Activated CD4-positive, alpha-beta T cell treated with anti-CD3 and anti-CD28 coated beads for 1 hour (primary cell): ENCODE measurements around the gene NLRP5.
"Not testable (repeated sequence)": the region's sequence is repeated elsewhere in the genome, so short reads cannot be mapped to it uniquely, and the experiment has no call there.

Experiments
- DNase-seq: peaks from one replicate; pipeline ENCODE4 v3.0.0-alpha.2; 2020

NLRP5 gene

DNA sequence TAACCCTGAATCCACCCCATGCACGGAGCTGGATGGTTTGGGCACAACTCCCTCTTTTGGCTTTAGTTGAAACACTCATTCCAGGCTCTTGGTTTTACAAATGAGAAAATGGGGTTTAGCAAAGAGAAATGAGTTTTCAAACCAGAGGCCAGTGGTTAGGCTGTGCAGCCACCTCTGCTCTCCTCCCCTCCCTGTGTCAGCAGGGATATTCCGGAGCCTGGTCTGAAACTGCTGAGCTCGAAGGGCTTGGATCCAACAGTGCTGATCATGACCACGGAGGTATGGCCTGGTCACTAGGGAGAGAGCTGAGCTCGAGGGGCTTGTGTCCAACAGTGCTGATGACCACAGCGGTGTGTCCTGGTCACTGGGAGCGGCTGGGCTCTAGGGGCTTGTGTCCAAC, 93.0 kb downstream of the NLRP5 start:
- no peak for DNase-seq

GRCh38 chr19:56080669-56081401, 94.3 kb downstream of the NLRP5 start:
- DNase-seq: peak; percentile 48

GRCh38 chr19:56083668-56084067, 97.1 kb downstream of the NLRP5 start:
- no peak for DNase-seq

GRCh38 chr19:56084835-56085536, 98.4 kb downstream of the NLRP5 start:
- DNase-seq: no peak

DNA sequence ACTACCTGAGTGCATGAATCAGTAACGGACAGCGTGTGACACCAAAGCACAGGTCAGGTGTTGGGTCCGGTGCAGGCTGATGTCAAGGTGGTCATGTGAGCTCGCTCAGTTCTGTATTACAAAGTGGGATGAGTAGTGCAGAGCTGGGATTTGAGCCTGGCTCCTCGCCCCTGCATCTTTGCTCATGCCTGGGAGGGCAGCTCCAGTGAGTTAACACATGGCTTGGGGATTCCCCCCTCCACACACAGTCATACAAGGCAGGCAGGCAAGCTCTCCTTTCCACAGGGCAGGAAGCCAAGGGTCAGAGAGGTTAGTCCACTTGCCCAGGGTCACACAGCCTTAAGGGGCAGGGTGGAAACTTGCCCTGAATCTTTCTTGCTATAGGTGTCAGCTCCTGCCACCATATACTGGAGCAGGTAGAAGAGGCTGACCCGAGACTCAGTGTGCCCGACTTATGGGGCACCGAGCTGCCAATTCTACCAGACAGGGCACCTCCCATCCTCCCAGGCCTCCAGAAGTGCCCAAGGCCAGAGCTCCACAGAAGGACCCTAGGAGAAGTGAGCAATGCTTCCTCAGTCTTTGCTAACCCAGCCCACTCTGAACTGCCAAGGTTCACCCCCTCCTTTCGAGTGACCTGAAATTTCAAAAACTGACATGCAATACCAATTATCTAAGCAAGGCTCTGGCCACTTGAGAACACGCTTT, 99.1 kb downstream of the NLRP5 start:
- DNase-seq: no peak

GRCh38 chr19:56086671-56087430, 100.3 kb downstream of the NLRP5 start:
- no peak for DNase-seq

DNA sequence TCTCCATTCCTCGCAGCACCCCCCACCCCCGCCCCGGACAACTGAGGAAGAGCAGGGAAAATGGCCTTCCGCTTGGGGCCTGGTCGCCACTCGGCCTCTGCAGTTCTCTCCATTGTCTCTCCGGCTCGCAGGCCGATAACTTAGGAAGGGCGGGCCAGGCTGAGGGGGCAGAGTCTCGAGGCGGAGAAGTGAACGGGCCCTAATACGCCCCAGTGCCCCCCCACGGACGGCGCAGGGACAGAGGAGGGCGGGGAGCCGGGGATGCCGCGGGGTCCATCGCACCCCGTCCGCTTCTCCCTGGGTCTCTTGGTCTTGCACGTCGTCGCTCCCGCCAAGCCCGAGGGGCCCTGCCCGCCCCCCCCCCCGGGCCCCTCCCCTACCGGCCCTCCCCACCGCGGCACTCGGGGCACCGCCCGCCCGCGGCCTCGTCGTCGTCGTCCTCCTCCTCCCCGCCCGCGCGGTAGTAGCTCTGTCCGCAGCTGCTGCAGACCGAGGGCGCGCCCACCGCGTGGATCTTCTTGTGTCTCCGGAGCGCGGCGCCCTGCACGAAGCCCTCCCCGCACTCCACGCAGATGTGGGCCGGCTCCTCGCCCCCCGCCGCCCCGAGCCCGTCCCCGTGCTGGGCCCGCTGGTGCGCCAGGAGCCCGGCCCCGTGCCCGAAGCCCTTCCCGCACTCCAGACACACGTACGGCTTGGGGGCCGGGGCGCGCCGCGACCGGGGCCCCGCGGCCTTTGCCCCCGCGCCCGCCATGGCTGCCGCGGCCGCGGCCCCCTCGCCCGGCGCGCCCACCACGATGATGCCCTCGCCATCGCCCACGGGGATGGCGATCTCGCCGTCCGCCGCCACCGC, 101.3 kb downstream of the NLRP5 start:
- no peak for DNase-seq

DNA sequence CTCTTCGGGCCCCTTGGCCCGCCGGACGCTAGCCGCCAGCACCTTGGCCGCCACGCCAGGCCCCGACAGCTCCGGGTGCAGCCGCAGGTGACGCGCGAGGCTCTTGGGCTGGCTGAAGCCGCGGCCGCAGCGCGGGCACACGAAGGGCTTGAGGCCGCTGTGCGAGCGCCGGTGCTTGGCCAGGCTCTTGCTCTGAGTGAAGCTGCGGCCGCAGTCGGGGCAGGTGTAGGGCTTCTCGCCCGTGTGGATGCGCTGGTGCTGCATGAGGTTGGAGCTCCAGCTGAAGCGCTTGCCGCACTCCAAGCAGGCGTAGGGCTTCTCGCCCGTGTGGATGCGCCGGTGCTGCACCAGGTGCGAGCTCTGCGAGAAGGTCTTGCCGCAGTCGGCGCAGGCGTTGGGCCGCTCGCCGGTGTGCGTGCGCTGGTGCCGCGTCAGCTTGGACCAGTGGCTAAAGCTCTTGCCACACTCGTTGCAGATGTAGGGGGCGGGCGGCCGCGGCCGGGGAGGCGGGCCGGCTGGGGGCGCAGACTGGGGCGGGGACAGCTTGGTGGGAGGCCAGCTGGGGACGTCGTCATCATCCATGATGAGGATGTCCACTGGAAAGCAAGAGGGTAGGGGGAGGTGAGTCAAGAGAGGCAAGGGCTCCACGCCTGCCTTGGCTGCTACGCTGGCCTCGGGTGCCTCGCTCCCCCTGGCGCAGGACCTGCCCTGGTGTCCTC, 102.1 kb downstream of the NLRP5 start:
- DNase-seq: no peak

- no peak for DNase-seq
Observed at GRCh38 chr19:56089344-56089743, 102.8 kb downstream of the NLRP5 start.

- no peak for DNase-seq
Observed at GRCh38 chr19:56091066-56091490, 104.5 kb downstream of the NLRP5 start.

DNA sequence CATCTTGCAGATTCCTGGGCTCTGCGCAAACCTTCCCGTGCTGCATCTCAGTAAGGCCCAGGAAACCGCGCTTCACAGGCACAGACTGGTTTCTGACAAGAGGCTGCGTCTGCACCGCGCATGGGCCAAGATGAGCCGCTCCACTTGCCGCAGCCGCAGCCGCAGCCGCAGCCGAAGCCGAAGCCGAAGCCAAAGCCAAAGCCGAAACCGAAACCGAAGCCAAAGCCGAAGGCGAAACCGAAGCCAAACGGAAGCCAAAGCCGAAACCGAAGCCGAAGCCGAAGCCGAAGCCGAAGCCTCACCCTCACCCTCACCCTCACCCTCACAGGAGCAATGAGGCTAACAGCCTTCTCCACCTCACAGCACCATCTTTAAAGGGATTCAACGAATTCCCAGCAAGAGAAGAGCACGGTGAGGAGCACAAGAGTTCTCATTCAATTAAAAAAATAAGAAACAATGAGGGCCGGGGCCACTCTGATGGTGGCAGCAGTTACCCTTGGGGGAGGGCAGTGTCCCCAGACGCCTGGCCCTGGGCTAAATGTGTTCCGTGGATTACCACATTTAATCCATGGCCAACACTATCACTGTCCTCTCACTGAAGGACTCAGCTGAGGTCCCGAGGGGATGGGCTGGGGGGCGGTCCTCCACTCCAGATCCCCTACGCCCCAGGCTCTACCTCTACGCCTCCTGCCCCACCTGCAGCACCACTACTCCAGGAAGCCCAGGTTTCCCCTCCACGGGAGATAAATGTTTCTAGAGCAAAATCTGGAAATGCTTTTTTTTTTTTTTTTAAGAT, 105.4 kb downstream of the NLRP5 start:
- no peak for DNase-seq

- no peak for DNase-seq
Observed at GRCh38 chr19:56092685-56093631, 106.4 kb downstream of the NLRP5 start.

DNA sequence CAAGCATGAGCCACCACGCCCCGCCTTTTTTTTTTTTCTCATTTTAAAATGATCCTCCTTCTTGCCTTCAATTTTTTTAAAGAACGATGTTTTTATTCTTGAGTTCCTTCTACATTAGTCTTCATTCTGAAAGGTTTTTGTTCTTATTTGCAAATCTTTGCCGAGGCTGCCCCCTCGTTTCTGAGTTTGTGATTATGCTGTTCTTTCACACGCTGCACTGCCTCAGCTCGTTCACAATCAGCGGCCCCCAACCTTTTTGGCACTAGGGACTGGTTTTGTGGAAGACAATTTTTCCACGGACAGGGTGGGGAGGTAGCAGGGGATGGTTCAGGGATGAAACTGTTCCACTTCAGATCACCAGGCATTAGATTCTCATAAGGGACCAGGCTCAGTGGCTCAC, 107.9 kb downstream of the NLRP5 start:
- DNase-seq: no peak

DNA sequence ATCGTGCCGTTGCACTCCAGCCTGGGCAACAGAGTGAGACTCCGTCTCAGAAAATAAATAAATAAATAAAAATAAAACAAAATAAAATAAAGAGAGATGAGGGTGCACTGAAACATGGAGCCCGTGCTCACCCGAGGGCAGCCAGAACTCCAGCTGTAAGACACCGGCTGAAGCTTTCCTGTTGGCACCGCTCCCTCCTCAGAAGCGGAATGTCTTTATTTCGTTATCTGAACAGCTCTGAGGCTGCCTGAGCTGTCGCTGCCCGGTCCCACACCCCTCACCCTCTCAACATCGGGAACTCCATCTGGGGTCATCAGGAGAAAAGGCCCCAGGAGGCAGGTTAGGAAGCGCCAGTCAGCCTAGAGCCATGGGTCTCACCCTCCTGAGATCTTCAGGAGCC, 110.1 kb downstream of the NLRP5 start:
- no peak for DNase-seq

DNA sequence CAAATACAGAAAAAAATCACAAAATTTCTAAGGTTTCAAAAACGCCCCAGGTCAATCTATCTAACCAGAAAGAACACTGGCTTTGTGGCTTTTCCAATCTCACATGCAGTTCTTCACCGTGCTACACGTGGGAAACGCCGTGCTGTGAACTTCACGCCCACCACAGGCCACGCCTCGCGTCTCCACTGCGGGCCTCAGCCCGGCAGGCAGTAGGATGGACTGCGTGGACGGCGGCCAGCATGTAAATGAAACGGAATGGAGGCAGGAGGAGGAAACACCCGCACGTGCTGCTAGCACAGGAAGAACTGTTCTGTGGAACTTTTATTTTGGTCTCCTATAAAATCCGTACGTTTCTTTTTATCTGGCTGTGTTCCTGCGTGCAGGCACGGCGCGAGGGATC, 110.7 kb downstream of the NLRP5 start:
- DNase-seq: no peak

DNA sequence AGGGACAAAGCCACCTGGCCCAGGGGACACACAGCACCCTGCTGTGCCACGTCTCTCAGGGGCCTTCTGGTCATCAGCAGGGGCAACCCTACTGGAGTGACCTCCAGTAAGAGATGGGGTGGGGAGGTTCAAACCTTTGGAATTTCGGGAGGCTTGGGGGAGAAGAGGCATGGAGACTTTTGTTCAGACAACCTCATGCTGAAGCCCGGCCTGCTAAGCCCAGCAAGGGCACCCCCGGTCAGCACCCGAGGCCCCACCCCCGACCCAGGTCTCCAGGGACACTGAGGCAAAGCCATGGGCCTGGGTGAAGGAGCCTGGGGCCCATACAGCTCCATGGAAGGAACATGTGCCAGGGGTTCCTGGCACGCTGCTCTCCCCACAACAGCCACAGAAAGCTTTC, 111.2 kb downstream of the NLRP5 start:
- no peak for DNase-seq

GRCh38 chr19:56098237-56098636, 111.7 kb downstream of the NLRP5 start:
- DNase-seq: not testable (repeated sequence)

- DNase-seq: no peak
Observed at GRCh38 chr19:56098731-56099568, 112.4 kb downstream of the NLRP5 start.
